Spleen (tissue), 7 donors: ENCODE measurements around the gene PDXDC1.
"Not testable (repeated sequence)": the region's sequence is repeated elsewhere in the genome, so short reads cannot be mapped to it uniquely, and the experiment has no call there.

Experiments used
- POLR2A ChIP-seq, 3 donors: fragments of 450-650 bp; IDR thresholded peaks; one replicate each; pipeline ENCODE4 v1.5.1; 2017; ENCODE audit warnings: antibody characterized with exemption in 3 of 3, mild to moderate bottlenecking in 1 of 3
- POLR2AphosphoS5 ChIP-seq, 3 donors: sonication (generic); formaldehyde crosslinking; IDR thresholded peaks; one replicate each; pipeline ENCODE4 v1.5.1; 2017; ENCODE audit warnings: antibody characterized with exemption in 3 of 3
- TF ChIP-seq, protein P1 (sequence below), 11 experiments: fragments of 200-600 bp in 7 of 11; fragments of 450-650 bp in 4 of 11; sonication (generic) in 4 of 11; IDR thresholded peaks in 8 of 11; conservative IDR thresholded peaks in 3 of 11; 1 replicate in 7 of 11; 2 replicates in 4 of 11; pipeline versions ENCODE4 v1.4.0 to v1.8.0; 2016 to 2021; ENCODE audit warnings: antibody characterized with exemption in 11 of 11, inconsistent platforms in 4 of 11, mild to moderate bottlenecking in 1 of 11
- donor health status: DM: no; HTN: no; CAD: no; lungs with moderate emphysema.
- donor health status: DM: no; HTN: no; CAD: no.
- donor health status: DM: no; HTN: no; CAD: no.

GRCh38 chr16:15028345-15028715 is 53.5 kb downstream of the PDXDC1 start:
- TF ChIP-seq, protein P1, sequence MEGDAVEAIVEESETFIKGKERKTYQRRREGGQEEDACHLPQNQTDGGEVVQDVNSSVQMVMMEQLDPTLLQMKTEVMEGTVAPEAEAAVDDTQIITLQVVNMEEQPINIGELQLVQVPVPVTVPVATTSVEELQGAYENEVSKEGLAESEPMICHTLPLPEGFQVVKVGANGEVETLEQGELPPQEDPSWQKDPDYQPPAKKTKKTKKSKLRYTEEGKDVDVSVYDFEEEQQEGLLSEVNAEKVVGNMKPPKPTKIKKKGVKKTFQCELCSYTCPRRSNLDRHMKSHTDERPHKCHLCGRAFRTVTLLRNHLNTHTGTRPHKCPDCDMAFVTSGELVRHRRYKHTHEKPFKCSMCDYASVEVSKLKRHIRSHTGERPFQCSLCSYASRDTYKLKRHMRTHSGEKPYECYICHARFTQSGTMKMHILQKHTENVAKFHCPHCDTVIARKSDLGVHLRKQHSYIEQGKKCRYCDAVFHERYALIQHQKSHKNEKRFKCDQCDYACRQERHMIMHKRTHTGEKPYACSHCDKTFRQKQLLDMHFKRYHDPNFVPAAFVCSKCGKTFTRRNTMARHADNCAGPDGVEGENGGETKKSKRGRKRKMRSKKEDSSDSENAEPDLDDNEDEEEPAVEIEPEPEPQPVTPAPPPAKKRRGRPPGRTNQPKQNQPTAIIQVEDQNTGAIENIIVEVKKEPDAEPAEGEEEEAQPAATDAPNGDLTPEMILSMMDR (IDR thresholded peaks at IDR 0.05 in 8 of 11, conservative IDR thresholded peaks at IDR 0.05 in 3 of 11) = not testable (repeated sequence)
- TF ChIP-seq POLR2A, POLR2AphosphoS5 (IDR thresholded peaks at IDR 0.05): not testable (repeated sequence)
